HG03175 (cell line): ENCODE results near the gene PHACTR1.

Experiments
- ATAC-seq: cut with Tn5 transposase; IDR thresholded peaks from one replicate; pipeline ENCODE4 v1.9.1; 2021; ENCODE audit warnings: mild to moderate bottlenecking, moderate library complexity; ENCODE audit not compliant: unreplicated experiment

PHACTR1 gene

GRCh38 chr6:13328076-13328874 lies 611.7 kb downstream of the PHACTR1 start, which contains the start of gene TBC1D7:
Gene TBC1D7 (minus strand): TSS chr6:13328537. CDS start chr6:13326898, 1,639 bp downstream.
- ATAC-seq: peak; percentile 85

DNA sequence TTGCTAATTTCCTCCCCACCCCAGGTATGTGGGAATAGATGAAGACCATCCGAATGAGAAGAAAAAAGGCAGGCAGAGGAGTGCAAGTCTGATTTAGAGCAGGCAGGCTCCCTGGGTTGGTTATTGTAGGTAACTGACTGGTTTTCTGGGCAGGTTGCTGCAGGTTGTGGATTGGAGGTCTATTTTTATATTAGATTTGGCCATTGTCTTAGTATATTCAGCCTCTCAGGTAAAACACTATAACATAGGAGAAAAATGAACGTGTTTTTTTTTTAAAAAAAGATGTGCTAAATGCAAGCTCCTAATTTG lies 612.3 kb downstream of the PHACTR1 start:
- no peak for ATAC-seq

- no peak for ATAC-seq
Measured at GRCh38 chr6:13331516-13332348, 615.2 kb downstream of the PHACTR1 start.

GRCh38 chr6:13332349-13332706 lies 615.8 kb downstream of the PHACTR1 start:
- no peak for ATAC-seq

DNA sequence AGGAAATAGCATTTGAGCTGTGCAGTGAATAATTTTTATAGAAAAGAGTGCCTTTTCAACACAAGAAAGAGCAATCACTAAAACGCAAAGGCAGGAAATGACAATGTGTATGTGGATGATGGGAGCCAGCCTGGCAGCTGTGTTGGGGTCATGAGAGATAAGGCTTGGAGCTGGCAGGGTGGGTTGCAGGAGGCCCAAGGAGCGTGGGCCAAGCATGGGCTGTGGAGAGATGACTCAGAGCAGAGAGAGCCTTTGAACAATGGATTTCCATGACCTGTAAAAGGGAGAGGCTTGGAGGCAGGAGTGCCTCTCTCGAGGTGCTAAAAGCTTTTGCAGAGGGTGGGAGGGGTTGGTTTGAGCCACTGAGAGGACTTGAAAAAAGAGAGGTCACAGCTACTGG lies 618.4 kb downstream of the PHACTR1 start:
- ATAC-seq: no peak

DNA sequence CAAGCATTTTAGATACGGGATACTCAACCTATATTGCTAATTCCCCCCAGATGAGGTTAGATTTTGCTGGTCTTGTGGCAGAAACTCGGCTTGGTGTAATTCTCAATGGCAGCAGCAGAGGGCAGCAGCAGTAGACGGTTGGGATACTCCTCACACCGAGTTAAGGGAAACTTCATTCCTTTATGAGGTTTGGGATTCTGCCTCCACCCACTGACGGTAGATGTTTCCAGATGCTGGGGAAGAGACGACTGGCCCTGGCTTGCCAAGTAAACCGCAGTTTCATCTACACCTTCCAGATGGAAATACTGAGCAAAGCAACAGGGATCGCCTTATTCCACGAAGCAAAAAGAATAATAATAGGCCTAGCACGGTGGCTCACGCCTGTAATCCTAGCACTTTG lies 620.0 kb downstream of the PHACTR1 start:
- ATAC-seq: no peak

GRCh38 chr6:13338038-13338437 lies 621.5 kb downstream of the PHACTR1 start:
- ATAC-seq: no peak
